Measurements from ENCODE around the gene RBM10. TPM values are rescaled to one million over a fixed set of nuclear protein-coding genes. Genes with fewer than 3 reads are reported as not detected.
A peak's percentile ranks its signal among the peaks of the same experiment; 100 is the strongest.

The RBM10 gene
- total and polyA plus RNA-seq, 3 experiments from 2014 or later: 37.8 to 74.8 (median 74.5) TPM

DNA sequence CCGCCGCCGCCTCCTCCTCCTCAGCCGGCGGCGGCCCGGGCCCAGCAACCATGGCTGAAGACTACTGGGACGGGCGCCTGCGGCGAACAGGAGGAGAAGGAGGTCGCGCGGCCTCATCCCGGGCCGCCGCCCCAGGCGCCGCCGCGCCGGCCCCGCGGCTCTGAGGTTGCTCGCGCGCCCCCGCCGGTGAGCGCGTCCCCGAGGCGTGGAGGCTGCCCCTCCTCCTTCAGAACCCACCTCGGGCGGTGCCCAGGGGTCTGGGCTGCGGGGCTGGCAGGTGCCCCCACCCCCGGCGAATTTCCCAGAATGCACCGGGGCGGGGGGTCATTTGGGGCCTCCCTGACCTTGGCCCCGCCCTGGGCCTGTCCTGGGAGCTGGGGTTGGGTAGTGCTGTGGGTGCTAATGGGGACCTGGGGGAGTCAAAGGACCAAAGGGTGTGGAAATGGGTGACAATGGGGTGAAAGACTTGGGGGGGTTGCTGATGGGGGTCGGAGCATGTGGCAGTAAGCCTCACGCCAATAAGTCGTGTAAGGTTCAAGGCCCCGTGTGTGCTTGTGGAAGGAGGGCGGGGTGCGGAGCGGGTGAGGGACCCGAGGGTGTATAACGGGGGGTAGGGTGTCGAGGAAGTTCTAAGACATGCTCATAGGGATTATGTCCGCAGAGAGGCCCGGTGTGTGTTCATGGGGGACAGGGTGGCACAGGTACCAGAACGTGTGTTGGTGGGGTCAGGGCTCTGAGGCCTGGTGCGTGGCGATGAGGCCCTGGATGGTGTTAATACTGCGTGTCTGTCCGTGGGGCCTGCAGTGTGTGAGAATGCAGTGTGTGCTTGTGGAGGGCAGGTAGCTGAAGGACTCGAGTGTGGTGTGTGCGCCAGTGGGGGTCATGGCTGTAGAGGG, 74.1 kb downstream of the RBM10 start:
- peaks cover 4 to 52% (median 5%) of the 10 kb centered on the region in 3 donors for H3K36me3 Mint-ChIP-seq

DNA sequence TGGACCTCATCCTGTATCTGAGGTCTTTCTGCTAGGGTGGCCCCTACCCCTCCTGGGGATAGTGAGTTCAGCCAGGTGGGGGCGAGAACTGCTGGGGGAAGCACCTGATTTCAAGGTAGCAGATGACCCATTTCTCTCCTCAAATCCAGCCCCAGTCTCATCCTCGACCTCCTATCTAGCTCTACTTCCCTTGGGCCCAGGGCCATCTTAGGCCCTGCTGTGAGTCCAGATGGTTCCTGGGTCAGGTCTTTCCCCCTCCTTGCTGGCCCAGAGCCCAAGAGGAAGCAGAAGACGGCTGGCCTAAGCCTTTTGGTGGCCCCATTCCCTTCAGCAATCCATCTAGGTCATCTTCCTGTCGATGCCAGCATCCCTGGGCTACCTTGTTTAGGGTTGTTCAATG, 76.7 kb downstream of the RBM10 start:
- ChIA-PET CTCF (no interaction called here), POLR2A (no interaction called here)
- Histone ChIP-seq H3K36me3 (ENCODE audit: insufficient read depth, low read length) (peaks cover 21% of the 10 kb centered on the region), H3K27me3 (ENCODE audit: insufficient read depth, low read length, poor library complexity, severe bottlenecking) (no peaks in the 10 kb centered on the region), H3K4me1 (ENCODE audit: insufficient read depth, low read length) (peaks cover 19% of the 10 kb centered on the region), H3K4me3 (ENCODE audit: low read length) (no peak overlapping the region), H3K27ac (ENCODE audit: low read depth, low read length) (no peak overlapping the region), H3K9me3 (ENCODE audit: low read length) (no peaks in the 10 kb centered on the region)
- H3K36me3 Mint-ChIP-seq: peaks cover 5 to 52% (median 12%) of the 10 kb centered on the region in 3 donors
- peaks cover 0 to 4% of the 10 kb centered on the region in 2 donors for H3K27me3 Mint-ChIP-seq
- H3K4me1 Mint-ChIP-seq: peaks cover 31 to 41% (median 34%) of the 10 kb centered on the region in 3 donors
- H3K4me3 Mint-ChIP-seq: peak overlapping the region in 1 of 7 donors; percentile 93
- H3K27ac Mint-ChIP-seq: peak overlapping the region in 4 of 8 donors; percentile 7 to 39 (median 26)
- no peak for DNase-seq
- H3K9me3 Mint-ChIP-seq: no peaks in the 10 kb centered on the region

More for the DNA sequence above, 74.1 kb downstream of the RBM10 start:
- H3K27me3 Mint-ChIP-seq: peaks cover 0 to 4% of the 10 kb centered on the region in 2 donors
- DNase-seq: peak; percentile 18 to 70 (median 47)
- no peaks in the 10 kb centered on the region for H3K9me3 Mint-ChIP-seq
- H3K4me3 Mint-ChIP-seq: peak overlapping the region; percentile 91 to 97 (median 95)
- H3K4me1 Mint-ChIP-seq: peaks cover 37 to 48% (median 37%) of the 10 kb centered on the region in 3 donors
- H3K4me1 ChIP-seq (ENCODE audit: insufficient read depth, low read length): peaks cover 20% of the 10 kb centered on the region
- H3K27ac Mint-ChIP-seq: peak overlapping the region; percentile 88 to 97 (median 92)
- ChIA-PET POLR2A (interaction anchor here (1.4 to 2.8 kb wide), 2 partner anchors 14 to 74 kb away, joined by 9 to 65 read pairs; partner anchors contain the start of genes NDUFB11, RBM10 and USP11), CTCF (no interaction called here)
- H3K4me3 ChIP-seq (ENCODE audit: low read length): peak overlapping the region; percentile 78
- H3K36me3 ChIP-seq (ENCODE audit: insufficient read depth, low read length): peaks cover 14% of the 10 kb centered on the region
- no peaks in the 10 kb centered on the region for H3K9me3 ChIP-seq (ENCODE audit: low read length)
- no peaks in the 10 kb centered on the region for H3K27me3 ChIP-seq (ENCODE audit: insufficient read depth, low read length, poor library complexity, severe bottlenecking)
- peak overlapping the region; percentile 93 for H3K27ac ChIP-seq (ENCODE audit: low read depth, low read length)

DNA sequence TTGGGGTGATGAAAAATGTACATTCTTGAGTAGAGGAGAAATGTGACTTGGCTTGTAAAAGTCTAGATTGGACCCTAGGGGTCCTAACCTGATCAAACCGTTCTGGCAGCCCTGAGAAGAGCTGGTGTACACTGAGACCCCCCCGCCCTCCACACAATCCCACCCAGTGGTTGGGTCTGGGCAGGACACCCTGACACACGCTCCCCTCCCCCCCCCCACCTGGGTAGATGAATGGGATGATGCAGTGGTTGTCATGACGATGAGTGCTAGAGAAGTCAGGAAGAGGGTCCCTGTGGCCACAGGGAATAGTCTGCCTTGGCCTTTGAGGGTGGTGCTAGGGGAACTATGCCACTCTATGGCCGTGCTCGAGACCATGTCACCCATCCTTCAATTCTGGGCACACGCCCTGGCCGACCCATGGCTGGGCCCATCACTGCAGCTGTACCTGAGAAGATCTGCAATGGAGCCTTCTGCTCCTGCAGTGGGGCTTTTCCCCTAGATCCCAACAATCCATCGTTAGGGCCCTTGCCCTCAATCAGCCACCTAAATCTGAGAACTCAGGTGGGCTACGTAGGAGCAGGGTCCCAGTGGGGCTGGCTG, 77.8 kb downstream of the RBM10 start:
- H3K36me3 ChIP-seq (ENCODE audit: insufficient read depth, low read length): peaks cover 21% of the 10 kb centered on the region
- CTCF ChIA-PET: no interaction called here
- Mint-ChIP-seq H3K4me1 (peaks cover 22 to 32% (median 25%) of the 10 kb centered on the region in 3 donors), H3K27ac (peak overlapping the region in 1 of 8 donors; percentile 7), H3K9me3 (no peaks in the 10 kb centered on the region), H3K4me3 (no peak overlapping the region), H3K27me3 (peaks cover 0 to 4% of the 10 kb centered on the region in 2 donors), H3K36me3 (peaks cover 5 to 58% (median 13%) of the 10 kb centered on the region in 3 donors)
- no peaks in the 10 kb centered on the region for H3K9me3 ChIP-seq (ENCODE audit: low read length)
- H3K27me3 ChIP-seq (ENCODE audit: insufficient read depth, low read length, poor library complexity, severe bottlenecking): no peaks in the 10 kb centered on the region
- POLR2A ChIA-PET: no interaction called here
- no peak for DNase-seq
- no peak overlapping the region for H3K27ac ChIP-seq (ENCODE audit: low read depth, low read length)
- H3K4me1 ChIP-seq (ENCODE audit: insufficient read depth, low read length): peaks cover 12% of the 10 kb centered on the region
- H3K4me3 ChIP-seq (ENCODE audit: low read length): no peak overlapping the region

DNA sequence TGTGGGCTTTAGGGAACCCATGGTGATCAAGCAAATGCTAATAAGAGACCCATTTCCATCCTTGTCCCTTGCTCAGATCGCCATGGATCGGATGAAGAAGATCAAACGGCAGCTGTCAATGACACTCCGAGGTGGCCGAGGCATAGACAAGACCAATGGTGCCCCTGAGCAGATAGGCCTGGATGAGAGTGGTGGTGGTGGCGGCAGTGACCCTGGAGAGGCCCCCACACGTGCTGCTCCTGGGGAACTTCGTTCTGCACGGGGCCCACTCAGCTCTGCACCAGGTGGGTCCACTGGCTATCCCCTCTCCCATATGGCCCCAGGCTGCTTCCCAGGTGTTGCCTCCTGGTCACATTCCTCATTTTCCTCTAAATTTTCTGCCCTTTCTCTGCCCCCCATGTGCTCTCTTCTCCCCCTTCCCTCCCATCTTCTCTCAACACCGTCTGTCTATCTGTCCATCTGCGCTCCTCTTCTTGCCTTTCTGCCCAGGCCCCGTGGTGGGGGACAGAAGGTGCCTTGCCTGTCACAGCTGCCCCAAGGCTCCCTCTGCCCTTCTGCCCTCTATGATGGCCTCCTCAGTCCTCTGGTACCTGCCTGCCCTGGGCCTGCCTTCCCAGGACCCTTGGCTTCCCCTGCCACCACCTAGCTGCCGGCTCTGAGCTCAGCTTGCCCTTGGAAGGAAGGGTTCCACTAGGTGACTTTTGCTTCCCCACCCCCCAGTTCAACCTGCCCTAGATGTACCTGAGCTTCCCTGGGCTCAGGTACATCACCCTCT, 78.6 kb downstream of the RBM10 start:
- peaks cover 12% of the 10 kb centered on the region for H3K4me1 ChIP-seq (ENCODE audit: insufficient read depth, low read length)
- ChIA-PET CTCF (no interaction called here), POLR2A (no interaction called here)
- Mint-ChIP-seq H3K27ac (no peak overlapping the region), H3K27me3 (peaks cover 0 to 1% of the 10 kb centered on the region in 2 donors), H3K4me3 (no peak overlapping the region), H3K4me1 (peaks cover 22 to 32% (median 24%) of the 10 kb centered on the region in 3 donors), H3K9me3 (no peaks in the 10 kb centered on the region), H3K36me3 (peaks cover 5 to 60% (median 13%) of the 10 kb centered on the region in 3 donors)
- H3K36me3 ChIP-seq (ENCODE audit: insufficient read depth, low read length): peaks cover 21% of the 10 kb centered on the region
- H3K4me3 ChIP-seq (ENCODE audit: low read length): no peak overlapping the region
- H3K27ac ChIP-seq (ENCODE audit: low read depth, low read length): no peak overlapping the region
- no peak for DNase-seq
- no peaks in the 10 kb centered on the region for H3K27me3 ChIP-seq (ENCODE audit: insufficient read depth, low read length, poor library complexity, severe bottlenecking)
- no peaks in the 10 kb centered on the region for H3K9me3 ChIP-seq (ENCODE audit: low read length)

DNA sequence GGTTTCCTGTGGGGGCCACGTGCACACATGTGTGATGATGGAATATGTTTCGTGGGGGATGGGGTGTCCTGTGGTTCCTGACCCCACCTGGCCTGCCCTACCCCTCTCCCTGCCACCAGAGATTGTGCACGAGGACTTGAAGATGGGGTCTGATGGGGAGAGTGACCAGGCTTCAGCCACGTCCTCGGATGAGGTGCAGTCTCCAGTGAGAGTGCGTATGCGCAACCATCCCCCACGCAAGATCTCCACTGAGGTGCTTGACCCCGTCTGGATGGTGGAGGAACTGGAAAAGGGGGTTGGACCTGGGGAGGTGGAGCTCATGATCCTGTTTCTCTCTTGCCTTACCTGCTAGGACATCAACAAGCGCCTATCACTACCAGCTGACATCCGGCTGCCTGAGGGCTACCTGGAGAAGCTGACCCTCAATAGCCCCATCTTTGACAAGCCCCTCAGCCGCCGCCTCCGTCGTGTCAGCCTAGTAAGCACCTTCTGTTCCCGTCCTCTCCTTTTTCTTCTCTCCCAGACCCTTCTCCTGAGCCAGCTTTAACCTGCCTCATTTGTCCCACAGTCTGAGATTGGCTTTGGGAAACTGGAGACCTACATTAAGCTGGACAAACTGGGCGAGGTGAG, 79.4 kb downstream of the RBM10 start:
- H3K36me3 Mint-ChIP-seq: peaks cover 5 to 64% (median 13%) of the 10 kb centered on the region in 3 donors
- Histone ChIP-seq H3K36me3 (ENCODE audit: insufficient read depth, low read length) (peaks cover 21% of the 10 kb centered on the region), H3K4me1 (ENCODE audit: insufficient read depth, low read length) (peaks cover 12% of the 10 kb centered on the region), H3K27me3 (ENCODE audit: insufficient read depth, low read length, poor library complexity, severe bottlenecking) (no peaks in the 10 kb centered on the region), H3K4me3 (ENCODE audit: low read length) (no peak overlapping the region), H3K9me3 (ENCODE audit: low read length) (no peaks in the 10 kb centered on the region), H3K27ac (ENCODE audit: low read depth, low read length) (no peak overlapping the region)
- ChIA-PET CTCF (no interaction called here), POLR2A (no interaction called here)
- peaks cover 19 to 29% (median 21%) of the 10 kb centered on the region in 3 donors for H3K4me1 Mint-ChIP-seq
- H3K27me3 Mint-ChIP-seq: peaks cover 0 to 3% of the 10 kb centered on the region in 2 donors
- H3K4me3 Mint-ChIP-seq: no peak overlapping the region
- no peak for DNase-seq
- H3K27ac Mint-ChIP-seq: peak overlapping the region in 1 of 8 donors; percentile 49
- H3K9me3 Mint-ChIP-seq: no peaks in the 10 kb centered on the region

DNA sequence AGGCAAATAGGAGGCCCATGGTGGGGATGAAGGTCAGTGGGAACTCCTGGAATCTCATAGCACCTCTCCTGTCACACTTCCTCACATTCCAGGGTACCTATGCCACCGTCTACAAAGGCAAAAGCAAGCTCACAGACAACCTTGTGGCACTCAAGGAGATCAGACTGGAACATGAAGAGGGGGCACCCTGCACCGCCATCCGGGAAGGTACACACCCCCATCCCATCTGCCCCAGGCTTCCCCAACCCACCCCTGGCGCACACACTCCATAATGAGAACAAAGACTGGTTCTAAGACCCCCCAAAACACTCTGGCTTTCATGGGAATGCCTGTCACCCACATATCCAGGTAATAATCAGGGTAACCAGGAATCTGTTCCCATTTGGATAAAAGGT, 79.9 kb downstream of the RBM10 start:
- Histone ChIP-seq H3K4me3 (ENCODE audit: low read length) (no peak overlapping the region), H3K27me3 (ENCODE audit: insufficient read depth, low read length, poor library complexity, severe bottlenecking) (no peaks in the 10 kb centered on the region), H3K27ac (ENCODE audit: low read depth, low read length) (no peak overlapping the region), H3K9me3 (ENCODE audit: low read length) (no peaks in the 10 kb centered on the region), H3K4me1 (ENCODE audit: insufficient read depth, low read length) (peaks cover 8% of the 10 kb centered on the region), H3K36me3 (ENCODE audit: insufficient read depth, low read length) (peaks cover 21% of the 10 kb centered on the region)
- Mint-ChIP-seq H3K4me1 (peaks cover 13 to 24% (median 16%) of the 10 kb centered on the region in 3 donors), H3K9me3 (no peaks in the 10 kb centered on the region), H3K36me3 (peaks cover 5 to 66% (median 13%) of the 10 kb centered on the region in 3 donors), H3K27ac (no peak overlapping the region), H3K4me3 (no peak overlapping the region), H3K27me3 (peaks cover 0 to 3% of the 10 kb centered on the region in 2 donors)
- ChIA-PET POLR2A (no interaction called here), CTCF (no interaction called here)
- DNase-seq: no peak

DNA sequence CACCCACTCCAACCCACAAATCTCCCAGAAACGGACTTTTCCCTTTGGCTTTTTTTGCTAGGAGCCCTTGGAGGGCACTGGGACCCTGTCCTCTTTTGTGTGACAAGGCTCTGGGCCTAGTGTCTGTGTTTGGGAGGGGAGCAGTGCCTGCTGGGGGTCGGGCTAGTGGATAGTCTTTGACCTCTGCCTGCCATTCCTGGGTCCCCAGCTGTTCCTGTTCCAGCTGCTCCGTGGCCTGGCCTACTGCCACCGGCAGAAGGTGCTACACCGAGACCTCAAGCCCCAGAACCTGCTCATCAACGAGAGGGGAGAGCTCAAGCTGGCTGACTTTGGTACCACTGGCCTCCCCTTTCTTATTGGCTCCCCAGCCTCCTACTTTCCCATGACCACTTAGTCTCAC, 81.0 kb downstream of the RBM10 start:
- no peak overlapping the region for H3K27ac ChIP-seq (ENCODE audit: low read depth, low read length)
- H3K36me3 ChIP-seq (ENCODE audit: insufficient read depth, low read length): peaks cover 21% of the 10 kb centered on the region
- H3K4me1 ChIP-seq (ENCODE audit: insufficient read depth, low read length): no peaks in the 10 kb centered on the region
- peak overlapping the region in 1 of 8 donors; percentile 32 for H3K27ac Mint-ChIP-seq
- H3K9me3 Mint-ChIP-seq: no peaks in the 10 kb centered on the region
- no peak overlapping the region for H3K4me3 ChIP-seq (ENCODE audit: low read length)
- peaks cover 0 to 4% of the 10 kb centered on the region in 2 donors for H3K27me3 Mint-ChIP-seq
- no peaks in the 10 kb centered on the region for H3K27me3 ChIP-seq (ENCODE audit: insufficient read depth, low read length, poor library complexity, severe bottlenecking)
- ChIA-PET CTCF (no interaction called here), POLR2A (no interaction called here)
- no peaks in the 10 kb centered on the region for H3K9me3 ChIP-seq (ENCODE audit: low read length)
- DNase-seq: no peak
- H3K36me3 Mint-ChIP-seq: peaks cover 5 to 63% (median 14%) of the 10 kb centered on the region in 3 donors
- no peak overlapping the region for H3K4me3 Mint-ChIP-seq
- peaks cover 2 to 12% (median 5%) of the 10 kb centered on the region in 3 donors for H3K4me1 Mint-ChIP-seq

All from CD8-positive, alpha-beta memory T cell (primary cell).